KOPT-K1 (cell line): ENCODE data around the gene FGB.
A peak's percentile ranks its signal among the peaks of the same experiment; 100 is the strongest.

Experiments
- H3K27ac ChIP-seq: fragments of 200-600 bp; sonication (generic); 2 replicates; pipeline ENCODE4 v1.5.1; 2016; ENCODE audit warnings: antibody characterized with exemption, mild to moderate bottlenecking, low read depth, low read length; ENCODE audit not compliant: poor library complexity, severe bottlenecking
- H3K36me3 ChIP-seq: fragments of 200-600 bp; sonication (generic); 2 replicates; pipeline ENCODE4 v1.5.1; 2017; ENCODE audit warnings: antibody characterized with exemption, mild to moderate bottlenecking, low read length, moderate library complexity; ENCODE audit not compliant: insufficient read depth
- H3K9me3 ChIP-seq: fragments of 200-600 bp; sonication (generic); 2 replicates; pipeline ENCODE4 v1.5.1; 2017; ENCODE audit warnings: antibody characterized with exemption, low read length, mild to moderate bottlenecking; ENCODE audit not compliant: insufficient read depth, poor library complexity, severe bottlenecking

Gene FGB

GRCh38 chr4:154562697-154563254 is at the start of gene FGB:
TSS of gene FGB (plus strand) at chr4:154563011. CDS start at chr4:154563019, 8 bp downstream.
- Histone ChIP-seq H3K36me3 (no peaks in the 10 kb centered on the region), H3K27ac (no peak within 1 kb of the TSS), H3K9me3 (no peaks in the 10 kb centered on the region)

GRCh38 chr4:154516318-154517029 is 46.3 kb upstream of the FGB start:
- no peaks in the 10 kb centered on the region for H3K9me3 ChIP-seq
- H3K36me3 ChIP-seq, result no peaks in the 10 kb centered on the region
- H3K27ac ChIP-seq, result no peak overlapping the region

GRCh38 chr4:154517591-154517990 is 45.2 kb upstream of the FGB start:
- no peaks in the 10 kb centered on the region for H3K9me3 ChIP-seq
- no peaks in the 10 kb centered on the region for H3K36me3 ChIP-seq
- H3K27ac ChIP-seq, result no peak overlapping the region

- H3K36me3 ChIP-seq, result no peaks in the 10 kb centered on the region
- H3K27ac ChIP-seq, result no peak overlapping the region
- H3K9me3 ChIP-seq, result no peaks in the 10 kb centered on the region
Measured at GRCh38 chr4:154519214-154519613, 43.6 kb upstream of the FGB start.

GRCh38 chr4:154521607-154522006 is 41.2 kb upstream of the FGB start:
- no peak overlapping the region for H3K27ac ChIP-seq
- H3K9me3 ChIP-seq, result no peaks in the 10 kb centered on the region
- no peaks in the 10 kb centered on the region for H3K36me3 ChIP-seq

GRCh38 chr4:154526151-154526550 is 36.7 kb upstream of the FGB start:
- H3K27ac ChIP-seq, result no peak overlapping the region
- H3K36me3 ChIP-seq, result no peaks in the 10 kb centered on the region
- no peaks in the 10 kb centered on the region for H3K9me3 ChIP-seq

GRCh38 chr4:154527308-154527707 is 35.5 kb upstream of the FGB start:
- Histone ChIP-seq H3K27ac (no peak overlapping the region), H3K36me3 (no peaks in the 10 kb centered on the region), H3K9me3 (no peaks in the 10 kb centered on the region)

- H3K36me3 ChIP-seq, result no peaks in the 10 kb centered on the region
- H3K27ac ChIP-seq, result no peak overlapping the region
- H3K9me3 ChIP-seq, result no peaks in the 10 kb centered on the region
Measured at GRCh38 chr4:154528869-154529268, 33.9 kb upstream of the FGB start.

- Histone ChIP-seq H3K27ac (no peak overlapping the region), H3K9me3 (no peaks in the 10 kb centered on the region), H3K36me3 (no peaks in the 10 kb centered on the region)
Measured at GRCh38 chr4:154529728-154530519, 32.9 kb upstream of the FGB start.

GRCh38 chr4:154534296-154534695 is 28.5 kb upstream of the FGB start:
- Histone ChIP-seq H3K9me3 (no peaks in the 10 kb centered on the region), H3K36me3 (peaks cover 39% of the 10 kb centered on the region), H3K27ac (no peak overlapping the region)

GRCh38 chr4:154542271-154542879 is 20.4 kb upstream of the FGB start:
- no peaks in the 10 kb centered on the region for H3K9me3 ChIP-seq
- H3K27ac ChIP-seq, result no peak overlapping the region
- peaks cover 100% of the 10 kb centered on the region for H3K36me3 ChIP-seq

- Histone ChIP-seq H3K36me3 (peaks cover 73% of the 10 kb centered on the region), H3K9me3 (no peaks in the 10 kb centered on the region)
Measured at GRCh38 chr4:154545689-154546088, 17.1 kb upstream of the FGB start.

GRCh38 chr4:154549894-154550790 is 12.7 kb upstream of the FGB start, which contains the start of gene PLRG1:
TSS of gene PLRG1 (minus strand) at chr4:154550400. CDS start at chr4:154550308, 92 bp downstream.
- H3K9me3 ChIP-seq, result no peaks in the 10 kb centered on the region
- peaks cover 28% of the 10 kb centered on the region for H3K36me3 ChIP-seq
- H3K27ac ChIP-seq, result peak within 1 kb of the TSS; percentile 68

More at GRCh38 chr4:154545689-154546088, 17.1 kb upstream of the FGB start:
- H3K27ac ChIP-seq, result no peak overlapping the region
